NB4 (cell line): ENCODE data around the gene RPS21.

ENCODE experiments used
- MAX ChIP-seq: IDR thresholded peaks from 2 replicates; pipeline ENCODE4 v1.6.1; 2011; ENCODE audit warnings: low read depth, low read length
- POLR2A ChIP-seq: IDR thresholded peaks from 2 replicates; pipeline ENCODE4 v1.6.1; 2011; ENCODE audit warnings: mild to moderate bottlenecking; ENCODE audit not compliant: insufficient read length; ENCODE audit errors: extremely low read depth
- TF ChIP-seq, protein P1 (sequence below): IDR thresholded peaks from one replicate; pipeline ENCODE4 v1.5.1; 2012; ENCODE audit warnings: low read depth, low read length

DNA sequence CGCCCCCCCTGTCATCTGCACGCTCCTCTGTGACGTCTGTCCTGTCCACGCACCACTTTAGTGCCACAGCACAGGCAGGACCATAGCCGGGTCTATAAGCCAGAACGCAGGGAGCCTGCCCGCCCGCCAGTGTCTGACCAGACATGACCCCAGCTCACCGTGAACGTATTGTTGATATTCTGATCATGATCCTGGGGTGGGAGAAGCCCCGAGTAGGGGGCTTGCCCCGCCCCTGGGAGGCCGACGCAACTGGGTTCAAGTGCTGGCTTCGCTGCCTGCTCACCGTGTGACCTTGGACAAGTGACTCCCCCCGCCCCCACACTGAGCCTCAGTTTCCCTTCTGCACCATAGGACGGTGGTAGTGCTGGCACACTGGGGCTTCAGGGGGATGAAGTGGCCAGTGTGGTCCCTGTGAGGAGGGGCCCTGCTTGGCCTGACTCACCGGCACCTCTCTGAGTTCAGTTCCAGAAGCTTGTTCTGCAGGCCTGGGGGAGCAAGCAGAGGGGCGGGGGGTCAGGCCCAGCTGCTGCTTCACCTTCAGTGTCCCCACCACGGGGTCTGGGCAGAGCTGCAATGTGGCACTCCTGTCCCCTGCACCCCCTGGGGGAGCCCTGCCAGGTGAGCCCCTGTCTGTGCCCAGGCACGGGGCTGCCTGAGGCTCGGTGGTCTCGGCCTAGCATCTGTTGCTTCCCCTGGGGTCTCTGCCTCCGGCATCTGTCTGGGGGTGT, 31.2 kb downstream of the RPS21 start:
- TF ChIP-seq, protein P1, sequence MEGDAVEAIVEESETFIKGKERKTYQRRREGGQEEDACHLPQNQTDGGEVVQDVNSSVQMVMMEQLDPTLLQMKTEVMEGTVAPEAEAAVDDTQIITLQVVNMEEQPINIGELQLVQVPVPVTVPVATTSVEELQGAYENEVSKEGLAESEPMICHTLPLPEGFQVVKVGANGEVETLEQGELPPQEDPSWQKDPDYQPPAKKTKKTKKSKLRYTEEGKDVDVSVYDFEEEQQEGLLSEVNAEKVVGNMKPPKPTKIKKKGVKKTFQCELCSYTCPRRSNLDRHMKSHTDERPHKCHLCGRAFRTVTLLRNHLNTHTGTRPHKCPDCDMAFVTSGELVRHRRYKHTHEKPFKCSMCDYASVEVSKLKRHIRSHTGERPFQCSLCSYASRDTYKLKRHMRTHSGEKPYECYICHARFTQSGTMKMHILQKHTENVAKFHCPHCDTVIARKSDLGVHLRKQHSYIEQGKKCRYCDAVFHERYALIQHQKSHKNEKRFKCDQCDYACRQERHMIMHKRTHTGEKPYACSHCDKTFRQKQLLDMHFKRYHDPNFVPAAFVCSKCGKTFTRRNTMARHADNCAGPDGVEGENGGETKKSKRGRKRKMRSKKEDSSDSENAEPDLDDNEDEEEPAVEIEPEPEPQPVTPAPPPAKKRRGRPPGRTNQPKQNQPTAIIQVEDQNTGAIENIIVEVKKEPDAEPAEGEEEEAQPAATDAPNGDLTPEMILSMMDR, result no peak
- TF ChIP-seq MAX (no peak), POLR2A (no peak)
